H1 (cell line): ENCODE data around the gene ZNF648. TPM values are rescaled to one million over a fixed set of nuclear protein-coding genes. Genes with fewer than 3 reads are reported as not detected.
A peak's percentile ranks its signal among the peaks of the same experiment; 100 is the strongest.

Experiments used
- CTCF ChIA-PET: fragments of 300-600 bp; sonication (Branson Sonifier 250); formaldehyde crosslinking; loops from one replicate; lab custom pipeline; 2021; ENCODE audit not compliant: partially characterized antibody; lab: Charles Lee
- POLR2A ChIA-PET: fragments of 300-600 bp; sonication (Branson Sonifier 250); formaldehyde crosslinking; loops from one replicate; lab custom pipeline; 2021; ENCODE audit warnings: inconsistent platforms; ENCODE audit not compliant: partially characterized antibody; lab: Charles Lee
- DNase-seq, 2 experiments: peaks; one replicate each; pipeline versions ENCODE4 v3.0.0 to v3.0.0-alpha.2; 2010 to 2022; ENCODE audit warnings: low spot score in 2 of 2, low read depth in 1 of 2, mixed read lengths in 1 of 2
- FAIRE-seq: peaks from 2 replicates; lab custom pipeline; 2011; peaks lifted over from hg19 to GRCh38; lab: Jason Lieb, UNC
- H2AFZ ChIP-seq: 2 replicates; pipeline ENCODE4 v1.8.1; 2012; ENCODE audit warnings: low read length, inconsistent platforms
- H2AK5ac ChIP-seq: 2 replicates; pipeline ENCODE4 v1.6.1; 2013; ENCODE audit warnings: low read depth, low read length
- H2BK120ac ChIP-seq: replicated peaks from 2 replicates; pipeline ENCODE3; 2013; ENCODE audit warnings: low read depth, low read length, inconsistent platforms
- H2BK12ac ChIP-seq: 2 replicates; pipeline ENCODE4 v1.6.1; 2013; ENCODE audit warnings: low read depth, low read length
- H2BK15ac ChIP-seq: 2 replicates; pipeline ENCODE4 v1.6.1; 2013; ENCODE audit warnings: low read length
- H2BK20ac ChIP-seq: 2 replicates; pipeline ENCODE4 v1.6.1; 2013; ENCODE audit warnings: low read length
- H2BK5ac ChIP-seq: 2 replicates; pipeline ENCODE4 v1.6.1; 2013; ENCODE audit warnings: low read depth, low read length
- H3K14ac ChIP-seq: 2 replicates; pipeline ENCODE4 v1.6.1; 2013; ENCODE audit warnings: inconsistent platforms; ENCODE audit not compliant: insufficient read length
- H3K18ac ChIP-seq: 2 replicates; pipeline ENCODE4 v1.6.1; 2013; ENCODE audit warnings: low read length; ENCODE audit errors: extremely low read depth
- H3K23ac ChIP-seq: 2 replicates; pipeline ENCODE4 v1.6.1; 2013; ENCODE audit warnings: inconsistent platforms; ENCODE audit not compliant: insufficient read length
- H3K23me2 ChIP-seq: 2 replicates; pipeline ENCODE4 v1.6.1; 2013; ENCODE audit warnings: low read depth, low read length
- H3K27ac ChIP-seq: 2 replicates; pipeline ENCODE4 v1.6.1; 2011; ENCODE audit warnings: low read depth, low read length, inconsistent platforms
- H3K27me3 ChIP-seq, 4 experiments: replicated peaks in 1 of 4; 1 replicate in 1 of 4; 2 replicates in 3 of 4; pipeline versions ENCODE4 v1.6.1 to v1.8.1; 2011 to 2013; ENCODE audit warnings: low read length in 3 of 4, mild to moderate bottlenecking in 3 of 4, inconsistent platforms in 2 of 4, mixed read lengths in 2 of 4, moderate library complexity in 1 of 4; ENCODE audit not compliant: control insufficient read depth in 3 of 4, insufficient read depth in 3 of 4; ENCODE audit errors: extremely low read depth in 1 of 4
- H3K36me3 ChIP-seq, 4 experiments: 2 replicates each; pipeline versions ENCODE4 v1.6.1 to v1.8.1; 2011 to 2013; ENCODE audit warnings: mild to moderate bottlenecking in 4 of 4, low read length in 3 of 4, moderate library complexity in 2 of 4, control low read depth in 1 of 4, inconsistent platforms in 1 of 4; ENCODE audit not compliant: insufficient read depth in 4 of 4, control insufficient read depth in 2 of 4
- H3K4ac ChIP-seq: replicated peaks from 2 replicates; pipeline ENCODE3; 2013; ENCODE audit warnings: low read length, low read depth, mixed read lengths, inconsistent platforms; ENCODE audit not compliant: insufficient read length
- H3K4me1 ChIP-seq, 4 experiments: replicated peaks in 1 of 4; 1 replicate in 1 of 4; 2 replicates in 3 of 4; pipeline versions ENCODE4 v1.6.1 to v1.8.1; 2011 to 2013; ENCODE audit warnings: low read length in 3 of 4, inconsistent platforms in 2 of 4, mixed read lengths in 1 of 4; ENCODE audit not compliant: insufficient read depth in 4 of 4, control insufficient read depth in 3 of 4
- H3K4me2 ChIP-seq, 2 experiments: 2 replicates each; pipeline versions ENCODE4 v1.6.1 to v1.8.1; 2011 to 2013; ENCODE audit warnings: low read depth in 2 of 2, low read length in 2 of 2, control low read depth in 1 of 2, inconsistent platforms in 1 of 2, mild to moderate bottlenecking in 1 of 2; ENCODE audit not compliant: insufficient read depth in 1 of 2
- H3K4me3 ChIP-seq, 4 experiments: fragments of 200-600, 300-600 bp in 1 of 4; sonication (generic), shearing (Covaris generic), sonication (Bioruptor Twin) in 1 of 4; 2 replicates each; pipeline versions ENCODE4 v1.5.1 to v1.8.1; 2011 to 2016; ENCODE audit warnings: low read length in 4 of 4, low read depth in 3 of 4, control low read depth in 2 of 4, inconsistent platforms in 2 of 4, mild to moderate bottlenecking in 2 of 4, mixed read lengths in 1 of 4, moderate library complexity in 1 of 4; ENCODE audit not compliant: insufficient read depth in 2 of 4; ENCODE audit errors: extremely low read depth in 1 of 4
- H3K56ac ChIP-seq: replicated peaks from 2 replicates; pipeline ENCODE3; 2013; ENCODE audit warnings: low read depth, mild to moderate bottlenecking, mixed read lengths, low read length, inconsistent platforms; ENCODE audit not compliant: insufficient read length
- H3K79me1 ChIP-seq: 2 replicates; pipeline ENCODE4 v1.6.1; 2013; ENCODE audit warnings: low read depth, low read length, control low read depth
- H3K79me2 ChIP-seq, 2 experiments: 2 replicates each; pipeline versions ENCODE4 v1.6.1 to v1.8.1; 2012 to 2013; ENCODE audit warnings: low read length in 2 of 2, mild to moderate bottlenecking in 2 of 2, inconsistent platforms in 1 of 2; ENCODE audit not compliant: insufficient read depth in 2 of 2, control insufficient read depth in 1 of 2
- H3K9ac ChIP-seq, 4 experiments: replicated peaks in 1 of 4; 1 replicate in 1 of 4; 2 replicates in 3 of 4; pipeline versions ENCODE4 v1.6.1 to v1.8.1; 2011 to 2013; ENCODE audit warnings: low read depth in 3 of 4, low read length in 3 of 4, control low read depth in 2 of 4, mild to moderate bottlenecking in 2 of 4, moderate library complexity in 2 of 4, inconsistent platforms in 1 of 4; ENCODE audit errors: extremely low read depth in 1 of 4
- H3K9me3 ChIP-seq, 2 experiments: 2 replicates each; pipeline versions ENCODE4 v1.6.1 to v1.8.1; 2012 to 2013; ENCODE audit warnings: mild to moderate bottlenecking in 2 of 2, moderate library complexity in 2 of 2, control low read depth in 1 of 2, inconsistent platforms in 1 of 2, low read depth in 1 of 2, low read length in 1 of 2, mixed read lengths in 1 of 2; ENCODE audit not compliant: insufficient read depth in 2 of 2
- H4K20me1 ChIP-seq, 2 experiments: replicated peaks in 1 of 2; 2 replicates each; pipeline versions ENCODE3 to v1.8.1; 2011 to 2013; ENCODE audit warnings: inconsistent platforms in 2 of 2, low read length in 2 of 2, mild to moderate bottlenecking in 1 of 2; ENCODE audit not compliant: insufficient read depth in 2 of 2, control insufficient read depth in 1 of 2
- H4K5ac ChIP-seq: 2 replicates; pipeline ENCODE4 v1.6.1; 2013; ENCODE audit warnings: low read length, low read depth, mixed read lengths, inconsistent platforms; ENCODE audit not compliant: insufficient read length
- H4K8ac ChIP-seq: 2 replicates; pipeline ENCODE4 v1.8.0; 2013; ENCODE audit warnings: mild to moderate bottlenecking, moderate library complexity, low read length, inconsistent platforms; ENCODE audit not compliant: insufficient read depth; ENCODE audit errors: extremely low read depth
- H4K91ac ChIP-seq: replicated peaks from 2 replicates; pipeline ENCODE3; 2013; ENCODE audit warnings: low read length, mixed read lengths, inconsistent platforms; ENCODE audit not compliant: insufficient read length
- ATF2 ChIP-seq: IDR thresholded peaks from 2 replicates; pipeline ENCODE4 v1.6.1; 2012; ENCODE audit warnings: low read length, inconsistent platforms
- BACH1 ChIP-seq: IDR thresholded peaks from 2 replicates; pipeline ENCODE4 v1.6.1; 2012; ENCODE audit warnings: low read length, improper control_type of control experiment
- CTBP2 ChIP-seq: IDR thresholded peaks from 2 replicates; pipeline ENCODE4 v1.7.0; 2011; ENCODE audit warnings: borderline replicate concordance, mild to moderate bottlenecking, moderate library complexity, mixed read lengths, low read length; ENCODE audit not compliant: insufficient read depth, insufficient read length
- EZH2 ChIP-seq: fragments of 200-600 bp; sonication (generic); IDR thresholded peaks from 2 replicates; pipeline ENCODE4 v1.7.1; 2012; ENCODE audit warnings: low read depth, mild to moderate bottlenecking, moderate library complexity, low read length, inconsistent platforms; ENCODE audit not compliant: severe bottlenecking
- FOSL1 ChIP-seq: IDR thresholded peaks from 2 replicates; pipeline ENCODE4 v1.6.1; 2011; ENCODE audit warnings: mild to moderate bottlenecking, low read depth, low read length, moderate library complexity; ENCODE audit not compliant: insufficient read depth
- TEAD4 ChIP-seq: IDR thresholded peaks from 2 replicates; pipeline ENCODE4 v1.6.1; 2012; ENCODE audit warnings: low read depth, low read length, inconsistent platforms, mixed read lengths
- WGBS, 2 experiments: shearing (Covaris generic) in 1 of 2; methylation state at CpG; one replicate each; pipeline versions ENCODE4 v1.1.6 to v1.1.7; 2013 to 2015; ENCODE audit warnings: low lambda C conversion rate in 2 of 2, mixed read lengths in 2 of 2, inconsistent platforms in 1 of 2, low coverage in 1 of 2, missing lambda C conversion rate in 1 of 2; ENCODE audit not compliant: insufficient replicate concordance in 2 of 2, insufficient coverage in 1 of 2, insufficient read length in 1 of 2; ENCODE audit errors: extremely low coverage in 1 of 2, missing lambda C conversion rate in 1 of 2; 5-methylcytosine and 5-hydroxymethylcytosine counted together
- polyA plus RNA-seq, 7 experiments: library from polyadenylated mRNA; depleted of rRNA in 3 of 7; stranded (reverse) in 5 of 7; unstranded in 2 of 7; fragments of >200 nt in 5 of 7; fragments of 200-250 nt in 2 of 7; gene quantifications; 1 replicate in 5 of 7; 2 replicates in 1 of 7; 4 replicates in 1 of 7; pipeline versions ENCODE4 v1.2.1 to v1.2.3, GENCODE V29; 2011 to 2013; ENCODE audit warnings: missing spikeins in 2 of 7, mixed read lengths in 2 of 7
- total RNA-seq: library from RNA; stranded (reverse); fragmentation: NEBNext Ultra II Directional; extraction: Animal tissue kit (Norgen Biotek cat#: 25700); gene quantifications from 2 replicates; pipeline ENCODE4 v1.2.1, GENCODE V29; 2021

Gene ZNF648
- total and polyA plus RNA-seq, 2 of the 8 experiments (the other 6 are each of a cell fraction or from before 2014, with no cell fraction given) = 0.20 to 0.53 TPM

GRCh38 chr1:182083851-182084486 lies 22.5 kb upstream of the ZNF648 start:
- no peak overlapping the region for H3K4me3 ChIP-seq
- DNase-seq (no peak), FAIRE-seq (no peak)
- no peaks in the 10 kb centered on the region for H3K27me3 ChIP-seq
- peak overlapping the region; percentile 56 for H2AFZ ChIP-seq
- 76% methylated on average over 3 of the region's 3 CpGs; no CpG with 5 or more reads in 1 of the 2 experiments for WGBS, 2 experiments
- H2BK20ac ChIP-seq = 0 out of 2 replicates have a peak overlapping the region, but pooled peaks have one; percentile 7
- no peaks in the 10 kb centered on the region for H3K36me3 ChIP-seq
- H3K23me2 ChIP-seq = no peaks in the 10 kb centered on the region; the same call in 1 of the 2 replicates
- no peak overlapping the region for H4K91ac ChIP-seq
- ChIA-PET CTCF (interaction anchor here (0.6 to 6.7 kb wide), 27 partner anchors 11 to 848 kb away, joined by 3 to 88 read pairs (median 6); partner anchors contain the start of gene TEDDM1), POLR2A (interaction anchor here (1.5 kb wide), 1 partner anchor 308 kb away, joined by 3 read pairs; no protein-coding TSS in a partner anchor)
- peaks cover 0 to 11% (median 4%) of the 10 kb centered on the region in 4 experiments; a peak in 4 of 7 replicates for H3K4me1 ChIP-seq
- no peak overlapping the region for H2BK120ac ChIP-seq
- no peak overlapping the region for H3K18ac ChIP-seq
- no peak overlapping the region for H3K14ac ChIP-seq
- no peak overlapping the region for H4K8ac ChIP-seq
- H4K5ac ChIP-seq = peak overlapping the region; percentile 6
- H4K20me1 ChIP-seq = no peaks in the 10 kb centered on the region
- H2BK15ac ChIP-seq = no peak overlapping the region
- H3K9me3 ChIP-seq = no peaks in the 10 kb centered on the region
- H2AK5ac ChIP-seq = no peak overlapping the region
- 0 out of 2 replicates have a peak overlapping the region, but pooled peaks have one; percentile 31 for H2BK5ac ChIP-seq
- H3K4me2 ChIP-seq = peak overlapping the region in 1 of 2 experiments; percentile 41; a peak in 2 of 4 replicates
- peak overlapping the region; percentile 51; the same call in 1 of the 2 replicates for H3K27ac ChIP-seq
- no peak overlapping the region for H3K56ac ChIP-seq
- no peaks in the 10 kb centered on the region for H3K79me1 ChIP-seq
- H3K4ac ChIP-seq = no peak overlapping the region
- no peak overlapping the region; the same call in 1 of the 2 replicates for H2BK12ac ChIP-seq
- H3K23ac ChIP-seq = no peak overlapping the region
- H3K9ac ChIP-seq = no peak overlapping the region
- no peaks in the 10 kb centered on the region for H3K79me2 ChIP-seq
- TF ChIP-seq EZH2 (no peak), ATF2 (no peak), TEAD4 (no peak), FOSL1 (no peak), BACH1 (no peak), CTBP2 (no peak)
